IPS-20b (cell line): Measurements from ENCODE around the gene GMCL2.
A peak's percentile ranks its signal among the peaks of the same experiment; 100 is the strongest.

ENCODE experiments used
- H3K27ac ChIP-seq: one replicate; pipeline ENCODE4 v1.5.1; 2013; ENCODE audit warnings: low read length
- H3K27me3 ChIP-seq: 2 replicates; pipeline ENCODE4 v1.6.1; 2013; ENCODE audit warnings: mild to moderate bottlenecking, low read length, inconsistent platforms; ENCODE audit not compliant: insufficient read depth
- H3K36me3 ChIP-seq: 2 replicates; pipeline ENCODE4 v1.6.1; 2013; ENCODE audit warnings: low read depth, mild to moderate bottlenecking, inconsistent platforms, low read length, moderate library complexity; ENCODE audit not compliant: insufficient read depth
- H3K4me1 ChIP-seq: 2 replicates; pipeline ENCODE4 v1.6.1; 2013; ENCODE audit warnings: mild to moderate bottlenecking, control low read depth, inconsistent platforms, low read length, moderate library complexity; ENCODE audit not compliant: insufficient read depth
- H3K4me3 ChIP-seq: 2 replicates; pipeline ENCODE4 v1.5.1; 2013; ENCODE audit warnings: mild to moderate bottlenecking, low read length, inconsistent platforms
- H3K9ac ChIP-seq: 2 replicates; pipeline ENCODE4 v1.6.1; 2013; ENCODE audit warnings: low read depth, mild to moderate bottlenecking, inconsistent platforms, low read length, moderate library complexity
- H3K9me3 ChIP-seq: 2 replicates; pipeline ENCODE4 v1.6.1; 2013; ENCODE audit warnings: mild to moderate bottlenecking, low read depth, low read length, inconsistent platforms; ENCODE audit not compliant: insufficient read depth

The GMCL2 gene, protein sequence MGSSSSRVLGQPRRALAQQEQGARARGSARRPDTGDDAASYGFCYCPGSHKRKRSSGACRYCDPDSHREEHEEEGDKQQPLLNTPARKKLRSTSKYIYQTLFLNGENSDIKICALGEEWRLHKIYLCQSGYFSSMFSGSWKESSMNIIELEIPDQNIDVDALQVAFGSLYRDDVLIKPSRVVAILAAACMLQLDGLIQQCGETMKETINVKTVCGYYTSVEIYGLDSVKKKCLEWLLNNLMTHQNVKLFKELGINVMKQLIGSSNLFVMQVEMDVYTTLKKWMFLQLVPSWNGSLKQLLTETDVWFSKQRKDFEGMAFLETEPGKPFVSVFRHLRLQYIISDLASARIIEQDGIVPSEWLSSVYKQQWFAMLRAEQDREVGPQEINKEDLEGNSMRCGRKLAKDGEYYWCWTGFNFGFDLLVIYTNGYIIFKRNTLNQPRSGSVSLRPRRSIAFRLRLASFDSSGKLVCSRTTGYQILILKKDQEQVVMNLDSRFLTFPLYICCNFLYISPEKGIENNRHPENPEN

DNA sequence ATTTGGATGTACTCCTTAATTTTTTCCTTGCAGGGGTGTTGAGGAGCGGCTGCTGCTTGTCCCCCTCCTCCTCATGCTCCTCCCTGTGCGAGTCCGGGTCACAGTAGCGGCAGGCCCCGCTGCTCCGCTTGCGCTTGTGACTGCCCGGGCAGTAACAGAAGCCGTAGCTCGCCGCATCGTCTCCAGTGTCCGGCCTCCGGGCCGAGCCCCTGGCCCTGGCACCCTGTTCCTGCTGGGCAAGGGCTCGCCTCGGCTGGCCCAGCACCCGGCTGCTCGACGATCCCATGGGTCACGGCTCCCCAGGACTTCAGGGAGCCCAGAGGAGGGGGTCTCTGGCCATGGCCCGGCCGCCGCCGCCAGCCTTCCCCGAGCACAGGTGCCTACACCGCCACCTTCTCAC lies at the start of gene GMCL2:
GMCL2 (minus strand) TSS at position 358 of the 400 bp plus-strand sequence; CDS start at position 286, 72 bp downstream.
- Histone ChIP-seq H3K36me3 (no peaks in the 10 kb centered on the region), H3K4me3 (no peak within 1 kb of the TSS), H3K27me3 (no peaks in the 10 kb centered on the region), H3K9me3 (0 out of 2 replicates have a peak, but pooled peaks cover 3% of the 10 kb centered on the region), H3K27ac (no peak within 1 kb of the TSS), H3K4me1 (peaks cover 4% of the 10 kb centered on the region; the same call in 1 of the 2 replicates), H3K9ac (no peak within 1 kb of the TSS)

DNA sequence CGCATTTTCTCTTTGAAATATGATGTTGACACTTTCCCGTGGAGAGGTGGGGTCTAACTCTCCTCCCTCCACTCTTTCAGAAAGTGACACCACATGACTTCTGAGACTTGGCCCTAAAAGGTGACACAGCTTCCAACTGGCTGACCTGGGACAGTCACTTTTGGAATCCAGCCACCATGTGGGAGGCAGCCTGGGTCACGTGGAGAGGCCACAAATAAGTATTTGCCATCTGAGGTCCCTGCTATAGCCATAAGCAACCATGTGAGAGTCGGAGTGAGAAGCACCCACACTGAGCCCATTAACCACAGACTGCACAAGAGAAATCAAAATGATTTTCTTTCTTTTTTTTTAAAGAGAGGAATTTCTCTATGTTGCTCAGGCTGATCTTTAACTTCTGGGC lies 49.5 kb upstream of the GMCL2 start:
- no peaks in the 10 kb centered on the region for H3K36me3 ChIP-seq
- no peak overlapping the region for H3K9ac ChIP-seq
- H3K4me3 ChIP-seq: no peak overlapping the region
- peaks cover under 1% of the 10 kb centered on the region; the same call in 1 of the 2 replicates for H3K4me1 ChIP-seq
- H3K9me3 ChIP-seq: no peaks in the 10 kb centered on the region
- H3K27me3 ChIP-seq: peaks cover 5% of the 10 kb centered on the region; the same call in 1 of the 2 replicates
- H3K27ac ChIP-seq: no peak overlapping the region

DNA sequence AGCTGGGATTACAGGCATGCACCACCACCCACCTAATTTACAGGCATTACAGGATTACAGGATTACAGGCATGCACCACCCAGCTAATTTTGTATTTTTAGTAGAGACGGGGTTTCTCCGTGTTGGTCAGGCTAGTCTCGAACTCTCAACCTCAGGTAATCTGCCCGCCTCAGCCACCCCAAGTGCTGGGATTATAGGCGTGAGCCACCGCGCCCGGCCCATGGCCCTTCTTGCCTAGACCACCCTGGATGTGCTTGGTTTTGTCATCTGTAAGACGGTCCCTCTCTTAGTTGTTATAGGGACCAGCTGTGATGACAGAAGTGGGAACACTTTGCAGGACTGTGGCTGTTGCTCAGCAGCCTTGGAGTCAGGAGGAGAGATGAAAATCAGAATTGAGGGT lies 49.0 kb upstream of the GMCL2 start:
- no peaks in the 10 kb centered on the region for H3K9me3 ChIP-seq
- no peak overlapping the region for H3K9ac ChIP-seq
- no peak overlapping the region for H3K4me3 ChIP-seq
- peaks cover 6% of the 10 kb centered on the region; the same call in 1 of the 2 replicates for H3K4me1 ChIP-seq
- H3K27ac ChIP-seq: no peak overlapping the region
- H3K27me3 ChIP-seq: peaks cover 5% of the 10 kb centered on the region; the same call in 1 of the 2 replicates
- H3K36me3 ChIP-seq: peaks cover 3% of the 10 kb centered on the region

DNA sequence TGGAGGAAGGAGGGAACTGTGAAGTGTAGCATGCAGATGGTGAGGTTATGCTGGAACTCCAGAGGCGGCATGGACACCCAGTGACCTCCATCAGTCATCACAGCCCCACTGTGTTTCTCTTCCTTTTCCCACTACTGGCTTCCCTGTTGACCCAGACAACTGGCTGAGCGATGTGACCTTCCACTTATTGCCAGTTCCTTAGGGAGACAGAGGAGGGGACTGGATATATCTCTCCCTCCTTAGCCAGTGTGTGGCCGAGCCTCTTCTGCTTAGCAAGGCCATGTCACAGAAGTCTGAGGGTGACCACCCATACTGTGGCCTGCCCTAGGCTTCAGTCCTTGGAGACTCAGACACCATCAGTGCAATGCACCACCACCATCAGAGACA lies 48.4 kb upstream of the GMCL2 start:
- no peak overlapping the region for H3K27ac ChIP-seq
- H3K36me3 ChIP-seq: peaks cover 8% of the 10 kb centered on the region
- H3K9ac ChIP-seq: no peak overlapping the region
- peaks cover 8% of the 10 kb centered on the region; the same call in 1 of the 2 replicates for H3K4me1 ChIP-seq
- peaks cover 5% of the 10 kb centered on the region; the same call in 1 of the 2 replicates for H3K27me3 ChIP-seq
- no peak overlapping the region for H3K4me3 ChIP-seq
- no peaks in the 10 kb centered on the region for H3K9me3 ChIP-seq

DNA sequence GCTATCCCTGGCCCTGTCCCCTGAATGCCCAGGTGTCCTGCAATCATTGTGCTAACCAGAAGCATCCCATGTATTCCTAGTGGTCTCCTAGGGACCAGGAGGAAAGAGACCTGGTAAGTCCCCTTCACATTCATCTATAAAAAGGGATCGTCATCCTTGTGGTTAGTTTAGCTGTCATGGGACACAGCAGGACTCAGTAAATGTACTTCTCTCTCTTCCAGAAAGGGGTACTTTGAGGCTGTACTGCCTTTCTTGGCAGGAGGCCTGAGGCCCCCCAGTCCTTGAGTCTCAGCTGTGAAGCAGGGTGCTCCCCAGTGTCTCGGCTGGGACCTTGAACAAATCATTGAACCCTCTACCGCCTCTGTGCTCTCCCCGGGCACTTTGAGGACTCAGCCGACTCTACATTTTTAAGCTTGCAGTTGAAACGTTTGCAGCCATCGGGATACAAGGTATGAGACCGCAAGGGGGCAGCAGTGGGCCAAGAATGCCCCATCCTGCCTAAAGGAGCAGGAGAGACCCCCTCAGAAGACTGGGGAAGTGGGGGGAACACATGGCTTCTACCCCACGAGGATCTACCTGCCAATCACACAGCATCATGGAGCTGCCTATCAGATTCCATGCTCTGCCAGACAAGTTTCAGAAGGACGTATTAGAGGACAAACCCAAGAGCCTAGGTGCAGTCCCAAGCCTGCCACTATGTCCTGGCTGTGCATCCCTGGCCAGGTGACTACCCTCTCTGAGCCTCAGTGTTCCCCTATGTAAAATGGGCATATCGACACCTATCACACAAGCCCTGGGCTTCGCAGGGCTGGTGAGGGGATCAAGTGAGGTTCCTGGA lies 47.8 kb upstream of the GMCL2 start:
- no peak overlapping the region for H3K4me3 ChIP-seq
- peaks cover 8% of the 10 kb centered on the region; the same call in 1 of the 2 replicates for H3K4me1 ChIP-seq
- H3K9me3 ChIP-seq: no peaks in the 10 kb centered on the region
- peaks cover 5% of the 10 kb centered on the region; the same call in 1 of the 2 replicates for H3K27me3 ChIP-seq
- H3K36me3 ChIP-seq: peaks cover 14% of the 10 kb centered on the region
- H3K27ac ChIP-seq: no peak overlapping the region
- no peak overlapping the region for H3K9ac ChIP-seq

DNA sequence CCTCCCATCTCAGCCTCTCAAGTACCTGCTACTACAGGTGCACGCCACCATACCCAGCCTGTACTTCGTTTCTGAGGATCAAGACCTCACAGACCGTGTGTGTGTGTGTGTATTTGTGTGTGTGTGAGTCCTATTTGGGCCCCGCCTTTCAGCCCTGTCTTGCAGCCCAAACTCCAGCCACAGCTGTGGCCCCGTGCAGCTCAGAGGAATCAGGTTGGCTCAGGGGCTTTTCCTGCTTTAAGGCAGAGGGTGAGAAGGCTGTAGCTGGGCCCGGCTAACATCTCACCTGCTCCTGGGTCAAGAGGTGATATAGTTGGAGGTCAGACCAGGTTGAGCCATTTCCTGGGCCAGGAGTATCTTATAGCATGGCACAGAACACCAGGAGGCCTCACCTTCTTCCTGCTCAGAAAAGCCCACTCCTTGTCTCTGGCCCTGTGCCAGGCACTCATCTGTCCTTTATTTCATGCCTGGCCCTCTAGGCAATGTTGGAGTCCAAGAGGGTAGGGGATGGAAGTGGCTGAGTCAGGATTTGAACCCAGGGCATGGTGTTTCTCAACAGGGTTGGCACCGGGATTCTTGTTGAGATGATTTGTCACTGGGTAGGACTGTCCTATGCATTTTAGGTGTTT lies 47.1 kb upstream of the GMCL2 start:
- peaks cover 22% of the 10 kb centered on the region for H3K36me3 ChIP-seq
- no peak overlapping the region for H3K27ac ChIP-seq
- no peak overlapping the region for H3K4me3 ChIP-seq
- H3K4me1 ChIP-seq: peaks cover 8% of the 10 kb centered on the region; the same call in 1 of the 2 replicates
- H3K9ac ChIP-seq: no peak overlapping the region
- H3K27me3 ChIP-seq: peaks cover 5% of the 10 kb centered on the region; the same call in 1 of the 2 replicates
- H3K9me3 ChIP-seq: no peaks in the 10 kb centered on the region

DNA sequence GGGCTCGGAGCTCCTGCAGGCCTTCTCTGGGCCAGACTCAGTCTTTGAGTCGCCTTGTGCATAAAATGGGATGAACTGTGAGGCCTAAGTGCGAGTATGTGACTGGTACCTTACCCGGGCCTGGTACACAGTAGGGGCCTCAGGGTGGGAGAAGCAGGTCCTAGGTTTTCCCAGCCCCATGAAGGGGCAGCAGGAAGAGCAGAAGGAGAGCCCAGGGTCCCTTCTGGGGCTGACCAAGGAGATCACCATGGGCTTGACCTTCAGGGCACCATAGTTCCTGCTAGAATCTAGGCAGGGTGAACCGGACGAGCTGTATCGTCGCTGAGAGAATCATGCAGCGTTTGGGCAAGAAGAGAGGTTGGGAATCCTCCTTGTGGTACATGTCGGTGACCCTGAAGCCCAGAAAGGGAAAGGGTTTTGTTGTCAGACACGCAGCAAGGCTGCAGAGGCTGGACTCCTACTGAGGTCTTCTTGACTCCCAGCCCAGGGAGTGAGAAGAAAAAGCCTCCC lies 45.8 kb upstream of the GMCL2 start:
- Histone ChIP-seq H3K9me3 (no peaks in the 10 kb centered on the region), H3K27ac (no peak overlapping the region), H3K9ac (peak overlapping the region; percentile 75), H3K27me3 (peaks cover 5% of the 10 kb centered on the region; the same call in 1 of the 2 replicates), H3K4me3 (peak overlapping the region; percentile 78; the same call in 1 of the 2 replicates), H3K36me3 (peaks cover 34% of the 10 kb centered on the region), H3K4me1 (peaks cover 8% of the 10 kb centered on the region; the same call in 1 of the 2 replicates)

DNA sequence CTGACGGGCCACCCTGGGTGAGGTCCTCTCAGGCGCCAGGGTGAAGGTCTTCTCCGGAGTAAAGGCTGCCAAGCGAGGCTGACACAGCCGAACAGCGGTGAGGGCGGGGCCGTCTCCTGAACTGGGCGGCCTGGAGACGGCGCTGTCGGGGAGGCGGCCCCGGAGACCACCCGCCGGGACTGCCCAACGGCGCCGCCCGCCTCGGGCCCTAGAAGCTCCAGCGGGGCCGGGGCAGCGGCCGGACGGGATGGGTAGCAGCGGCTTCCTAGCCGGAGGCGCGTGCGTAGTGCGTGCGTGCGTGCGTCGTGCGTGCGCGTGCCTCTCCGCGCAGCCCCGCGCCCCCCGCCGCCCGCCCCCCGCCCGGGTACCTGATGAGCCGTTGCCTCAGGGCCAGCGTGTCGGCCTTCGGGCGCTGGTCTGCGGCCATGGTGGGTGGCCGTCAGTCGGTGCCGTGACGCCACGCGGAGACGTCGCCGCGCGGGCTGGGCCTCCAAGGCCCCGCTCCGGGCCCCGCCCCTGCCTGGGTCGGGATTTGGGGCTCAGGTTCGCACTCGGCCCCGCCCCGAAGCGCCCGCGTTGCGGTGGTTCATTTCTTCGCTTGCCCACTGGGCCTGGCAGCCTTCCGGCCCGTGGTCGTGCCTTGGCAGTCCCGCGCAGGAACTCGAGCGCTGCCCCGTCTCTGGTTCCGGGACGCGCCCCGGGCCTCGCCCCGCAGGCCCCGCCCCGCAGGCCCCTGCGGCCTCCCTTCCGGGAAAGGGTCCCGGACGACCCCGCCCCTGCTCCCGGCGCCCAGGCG lies 45.2 kb upstream of the GMCL2 start, which contains the start of gene PHYKPL:
PHYKPL (minus strand) TSS at position 679 of the 796 bp plus-strand sequence; CDS start at position 427, 252 bp downstream.
- H3K9me3 ChIP-seq: no peaks in the 10 kb centered on the region
- peaks cover 41% of the 10 kb centered on the region for H3K36me3 ChIP-seq
- H3K4me1 ChIP-seq: peaks cover 8% of the 10 kb centered on the region; the same call in 1 of the 2 replicates
- peak within 1 kb of the TSS; percentile 78 for H3K9ac ChIP-seq
- peak within 1 kb of the TSS; percentile 78 for H3K4me3 ChIP-seq
- H3K27ac ChIP-seq: peak within 1 kb of the TSS; percentile 1
- H3K27me3 ChIP-seq: peaks cover 5% of the 10 kb centered on the region; the same call in 1 of the 2 replicates

DNA sequence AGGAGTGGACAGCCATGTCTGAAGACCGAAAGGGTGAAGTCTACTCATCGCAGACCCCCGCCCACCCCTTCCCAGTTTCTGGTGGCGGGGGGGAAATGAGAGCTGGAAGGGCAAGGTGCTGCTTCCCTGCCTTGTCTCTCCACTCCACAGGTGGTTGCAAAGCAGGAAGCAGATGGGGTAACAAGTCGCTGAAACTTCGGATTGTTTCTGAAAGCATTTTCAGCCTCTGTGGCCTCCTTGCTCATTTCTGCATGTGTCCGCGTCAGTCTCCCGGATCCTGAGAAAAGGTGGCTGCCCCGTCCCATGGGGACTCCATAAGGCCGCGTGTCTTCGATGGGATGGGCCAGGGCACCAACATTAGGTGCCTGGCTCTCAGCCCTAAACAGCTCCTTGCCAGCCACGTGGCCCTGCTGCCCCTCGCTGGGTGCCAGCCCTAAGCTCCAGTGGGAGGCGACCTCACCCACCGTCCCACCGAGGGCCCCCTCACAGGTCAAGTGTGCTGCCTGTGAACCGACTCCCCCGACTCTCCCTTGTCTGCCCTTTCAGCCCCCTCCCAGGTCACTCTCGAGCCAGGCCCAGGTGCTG lies 44.5 kb upstream of the GMCL2 start:
- Histone ChIP-seq H3K36me3 (peaks cover 44% of the 10 kb centered on the region), H3K27ac (peak overlapping the region; percentile 1), H3K4me1 (peaks cover 8% of the 10 kb centered on the region; the same call in 1 of the 2 replicates), H3K9me3 (no peaks in the 10 kb centered on the region), H3K27me3 (peaks cover 5% of the 10 kb centered on the region; the same call in 1 of the 2 replicates), H3K9ac (peak overlapping the region; percentile 78; the same call in 1 of the 2 replicates), H3K4me3 (peak overlapping the region; percentile 78)
